GM21526 (cell line): ENCODE results near the gene RASAL1.

Experiments used
- ATAC-seq: cut with Tn5 transposase; IDR thresholded peaks from one replicate; pipeline ENCODE4 v1.9.1; 2021; ENCODE audit warnings: moderate library complexity; ENCODE audit not compliant: unreplicated experiment, low FRiP score

The RASAL1 gene

GRCh38 chr12:113081873-113082272 is 53.7 kb downstream of the RASAL1 start:
- no peak for ATAC-seq

GRCh38 chr12:113077859-113078255 is 57.7 kb downstream of the RASAL1 start:
- no peak for ATAC-seq

- no peak for ATAC-seq
Measured at GRCh38 chr12:113077057-113077858, 58.3 kb downstream of the RASAL1 start.

- peak; percentile 85 for ATAC-seq
Measured at GRCh38 chr12:113075137-113075683, 60.4 kb downstream of the RASAL1 start.

GRCh38 chr12:113073586-113073985 is 62.0 kb downstream of the RASAL1 start:
- no peak for ATAC-seq

GRCh38 chr12:113072136-113072535 is 63.4 kb downstream of the RASAL1 start:
- ATAC-seq, result no peak

GRCh38 chr12:113071135-113072112 is 64.1 kb downstream of the RASAL1 start:
- no peak for ATAC-seq

GRCh38 chr12:113070117-113070906 is 65.2 kb downstream of the RASAL1 start:
- ATAC-seq, result no peak

GRCh38 chr12:113069751-113070116 is 65.8 kb downstream of the RASAL1 start:
- ATAC-seq, result no peak

- no peak for ATAC-seq
Measured at GRCh38 chr12:113069149-113069548, 66.4 kb downstream of the RASAL1 start.

GRCh38 chr12:113067987-113068935 is 67.3 kb downstream of the RASAL1 start:
- ATAC-seq, result no peak

GRCh38 chr12:113066813-113067400 is 68.7 kb downstream of the RASAL1 start:
- ATAC-seq, result no peak

GRCh38 chr12:113065126-113066007 is 70.2 kb downstream of the RASAL1 start:
- ATAC-seq, result no peak

- ATAC-seq, result no peak
Measured at GRCh38 chr12:113064395-113065125, 71.0 kb downstream of the RASAL1 start.

- ATAC-seq, result no peak
Measured at GRCh38 chr12:113063396-113064350, 71.9 kb downstream of the RASAL1 start.
